Islet precursor cell (in vitro differentiated cells): ENCODE results near the gene ACTR10.

Experiments
- DNase-seq: peaks from one replicate; pipeline ENCODE4 v3.0.0-alpha.2; 2018

ACTR10 gene

GRCh38 chr14:58282925-58283593 is 83.1 kb downstream of the ACTR10 start:
- DNase-seq, result no peak

- no peak for DNase-seq
Measured at GRCh38 chr14:58283730-58284129, 83.8 kb downstream of the ACTR10 start.

- DNase-seq, result no peak
Measured at GRCh38 chr14:58285132-58285531, 85.2 kb downstream of the ACTR10 start.
